ENCODE results near the gene TSHZ2.

DNA sequence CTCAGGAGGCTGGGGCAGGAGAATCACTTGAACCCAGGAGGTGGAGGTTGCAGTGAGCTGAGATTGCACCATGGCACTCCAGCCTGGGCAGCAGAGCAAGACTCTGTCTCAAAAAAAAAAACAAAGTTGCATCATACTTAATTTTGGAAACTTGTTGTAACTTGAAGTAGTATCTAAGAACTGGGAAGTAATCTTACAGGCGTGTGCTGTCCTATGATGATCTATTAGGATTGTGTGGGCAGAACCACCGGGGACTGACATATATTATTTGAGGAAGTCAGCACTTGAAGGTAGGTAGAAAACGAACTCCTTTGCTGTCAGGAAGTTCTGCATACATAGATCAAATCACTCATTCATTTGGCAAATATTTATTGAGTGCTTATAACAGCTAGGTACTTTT is 433.0 kb downstream of the TSHZ2 start:
- TF ChIP-seq, protein P1, sequence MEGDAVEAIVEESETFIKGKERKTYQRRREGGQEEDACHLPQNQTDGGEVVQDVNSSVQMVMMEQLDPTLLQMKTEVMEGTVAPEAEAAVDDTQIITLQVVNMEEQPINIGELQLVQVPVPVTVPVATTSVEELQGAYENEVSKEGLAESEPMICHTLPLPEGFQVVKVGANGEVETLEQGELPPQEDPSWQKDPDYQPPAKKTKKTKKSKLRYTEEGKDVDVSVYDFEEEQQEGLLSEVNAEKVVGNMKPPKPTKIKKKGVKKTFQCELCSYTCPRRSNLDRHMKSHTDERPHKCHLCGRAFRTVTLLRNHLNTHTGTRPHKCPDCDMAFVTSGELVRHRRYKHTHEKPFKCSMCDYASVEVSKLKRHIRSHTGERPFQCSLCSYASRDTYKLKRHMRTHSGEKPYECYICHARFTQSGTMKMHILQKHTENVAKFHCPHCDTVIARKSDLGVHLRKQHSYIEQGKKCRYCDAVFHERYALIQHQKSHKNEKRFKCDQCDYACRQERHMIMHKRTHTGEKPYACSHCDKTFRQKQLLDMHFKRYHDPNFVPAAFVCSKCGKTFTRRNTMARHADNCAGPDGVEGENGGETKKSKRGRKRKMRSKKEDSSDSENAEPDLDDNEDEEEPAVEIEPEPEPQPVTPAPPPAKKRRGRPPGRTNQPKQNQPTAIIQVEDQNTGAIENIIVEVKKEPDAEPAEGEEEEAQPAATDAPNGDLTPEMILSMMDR (IDR thresholded peaks at IDR 0.05; ENCODE audit: low read length) = no peak
- TF ChIP-seq EZH2 (IDR thresholded peaks at IDR 0.05; ENCODE audit: borderline replicate concordance, low read length) = no peak

Data from OCI-LY1 (cell line).